ENCODE data around the gene BRICD5. TPM values are rescaled to one million over a fixed set of nuclear protein-coding genes. Genes with fewer than 3 reads are reported as not detected.

Gene BRICD5
- total RNA-seq, 1 experiment from 2014 or later, result 18.6 TPM

DNA sequence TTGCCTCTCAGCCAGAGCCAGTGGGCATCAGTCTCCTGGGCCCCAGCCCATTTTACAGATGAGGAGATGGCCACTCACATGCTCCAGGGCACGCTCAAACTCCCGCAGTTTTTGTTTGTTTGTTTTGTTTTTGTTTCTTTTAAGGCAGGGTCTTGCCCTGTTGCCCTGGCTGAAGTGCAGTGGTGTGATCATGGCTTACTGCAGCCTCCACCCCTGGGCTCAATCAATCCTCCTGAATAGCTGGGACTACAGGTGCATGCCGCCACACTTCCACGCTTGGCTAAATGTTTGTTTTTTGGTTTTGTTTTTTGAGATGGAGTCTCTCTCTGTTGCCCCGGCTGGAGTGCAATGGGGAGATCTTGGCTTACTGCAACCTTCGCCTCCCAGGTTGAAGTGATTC is 16.3 kb upstream of the BRICD5 start:
- no peaks in the 10 kb centered on the region for H3K27me3 ChIP-seq (replicated peaks; ENCODE audit: insufficient read depth, low read depth, low read length, poor library complexity)
- intact Hi-C loops (cut with micrococcal nuclease; ENCODE audit: unreplicated experiment), result no loop called here
- TF ChIP-seq, protein P1, sequence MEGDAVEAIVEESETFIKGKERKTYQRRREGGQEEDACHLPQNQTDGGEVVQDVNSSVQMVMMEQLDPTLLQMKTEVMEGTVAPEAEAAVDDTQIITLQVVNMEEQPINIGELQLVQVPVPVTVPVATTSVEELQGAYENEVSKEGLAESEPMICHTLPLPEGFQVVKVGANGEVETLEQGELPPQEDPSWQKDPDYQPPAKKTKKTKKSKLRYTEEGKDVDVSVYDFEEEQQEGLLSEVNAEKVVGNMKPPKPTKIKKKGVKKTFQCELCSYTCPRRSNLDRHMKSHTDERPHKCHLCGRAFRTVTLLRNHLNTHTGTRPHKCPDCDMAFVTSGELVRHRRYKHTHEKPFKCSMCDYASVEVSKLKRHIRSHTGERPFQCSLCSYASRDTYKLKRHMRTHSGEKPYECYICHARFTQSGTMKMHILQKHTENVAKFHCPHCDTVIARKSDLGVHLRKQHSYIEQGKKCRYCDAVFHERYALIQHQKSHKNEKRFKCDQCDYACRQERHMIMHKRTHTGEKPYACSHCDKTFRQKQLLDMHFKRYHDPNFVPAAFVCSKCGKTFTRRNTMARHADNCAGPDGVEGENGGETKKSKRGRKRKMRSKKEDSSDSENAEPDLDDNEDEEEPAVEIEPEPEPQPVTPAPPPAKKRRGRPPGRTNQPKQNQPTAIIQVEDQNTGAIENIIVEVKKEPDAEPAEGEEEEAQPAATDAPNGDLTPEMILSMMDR (conservative IDR thresholded peaks at IDR 0.05; ENCODE audit: low read depth, low read length), result no peak
- no peak for TF ChIP-seq EZH2 (IDR thresholded peaks at IDR 0.05; ENCODE audit: borderline replicate concordance, low read depth, low read length, poor library complexity, severe bottlenecking)
- DNase-seq (ENCODE audit: low spot score), result no peak
- no TSS peak for BruUV-seq (replicated peaks)
- ChIA-PET CTCF (no interaction called here), POLR2A (ENCODE audit: low non-redundant PET) (no interaction called here)
- no peaks in the 10 kb centered on the region for H3K9me3 ChIP-seq (ENCODE audit: low read depth, low read length, poor library complexity, severe bottlenecking)
- H3K4me1 ChIP-seq (ENCODE audit: insufficient read depth, low read length, poor library complexity, severe bottlenecking), result no peaks in the 10 kb centered on the region
- H3K4me3 ChIP-seq (ENCODE audit: low read depth, low read length, poor library complexity, severe bottlenecking), result no peak overlapping the region
- no peak overlapping the region for H3K27ac ChIP-seq (ENCODE audit: low read depth, low read length, poor library complexity, severe bottlenecking)
- peaks cover 20% of the 10 kb centered on the region for H3K36me3 ChIP-seq (ENCODE audit: insufficient read depth, low read length, poor library complexity, severe bottlenecking)

DNA sequence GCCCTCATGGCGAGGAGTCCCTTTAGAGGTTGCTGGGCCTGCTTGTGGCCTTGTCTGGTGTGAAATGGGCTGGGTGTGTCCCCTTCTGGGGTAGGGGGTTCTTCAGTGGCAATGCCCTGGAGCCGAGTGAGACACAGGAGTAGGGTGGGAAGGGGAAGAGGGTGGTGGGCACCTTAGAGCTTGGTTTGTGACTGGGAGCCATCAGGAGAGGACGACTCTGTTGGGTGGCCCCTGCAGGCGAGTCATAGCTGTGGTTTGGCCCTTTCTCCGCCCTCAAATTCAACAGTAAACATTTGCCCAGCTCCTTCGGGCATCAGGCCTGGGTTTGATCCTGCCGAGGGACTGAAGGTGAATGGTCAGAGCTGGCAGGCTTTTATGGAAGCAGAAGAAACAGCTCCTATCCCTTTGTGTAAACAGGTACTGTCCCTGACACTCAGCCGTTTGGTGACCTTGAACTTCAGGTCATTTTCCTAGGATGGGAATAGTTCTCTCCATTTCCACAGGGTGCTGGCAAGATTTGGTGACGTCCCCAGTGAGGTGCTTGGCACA is 15.7 kb upstream of the BRICD5 start:
- CTCF ChIA-PET, result no interaction called here

DNA sequence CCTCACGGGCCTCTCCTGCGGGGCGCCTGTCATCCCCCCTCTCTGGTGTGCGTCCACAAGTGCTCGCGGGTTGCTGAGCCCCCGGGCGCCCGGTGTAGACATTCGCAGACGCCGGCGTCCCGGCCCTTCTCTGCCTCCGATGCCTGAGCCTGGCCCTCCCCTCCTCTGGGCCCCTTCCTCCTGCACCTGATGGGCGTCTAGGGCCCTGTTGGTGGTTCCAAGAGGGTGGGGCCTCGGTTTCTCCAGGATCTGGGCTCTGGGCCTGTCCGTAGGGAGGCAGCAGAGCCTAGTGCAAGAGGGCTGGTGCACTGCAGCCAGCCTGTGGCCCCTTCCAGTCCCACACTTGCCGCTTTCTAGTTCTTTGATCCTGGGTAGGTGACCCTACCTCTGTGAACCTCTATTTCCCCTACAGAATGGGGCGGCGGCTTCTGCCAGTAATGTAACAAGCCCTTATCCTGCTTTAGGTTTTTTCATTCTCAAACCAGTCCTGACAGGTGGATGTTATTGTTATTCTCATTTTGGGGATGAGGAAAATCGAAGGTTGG is 13.4 kb upstream of the BRICD5 start:
- POLR2A ChIA-PET (ENCODE audit: low non-redundant PET), result no interaction called here
- CTCF ChIA-PET, result no interaction called here
- intact Hi-C loops (cut with micrococcal nuclease; ENCODE audit: unreplicated experiment), result loop anchor here (5.0 kb wide), 1 partner anchor 67 kb away; the partner anchor contains the start of gene TRAF7

More for the DNA sequence above, 15.7 kb upstream of the BRICD5 start:
- TSS peak; percentile 11 for BruUV-seq (replicated peaks)
- Histone ChIP-seq H3K4me3 (ENCODE audit: low read depth, low read length, poor library complexity, severe bottlenecking) (no peak overlapping the region), H3K9me3 (ENCODE audit: low read depth, low read length, poor library complexity, severe bottlenecking) (no peaks in the 10 kb centered on the region), H3K4me1 (ENCODE audit: insufficient read depth, low read length, poor library complexity, severe bottlenecking) (no peaks in the 10 kb centered on the region), H3K27ac (ENCODE audit: low read depth, low read length, poor library complexity, severe bottlenecking) (no peak overlapping the region), H3K36me3 (ENCODE audit: insufficient read depth, low read length, poor library complexity, severe bottlenecking) (peaks cover 17% of the 10 kb centered on the region), H3K27me3 (replicated peaks; ENCODE audit: insufficient read depth, low read depth, low read length, poor library complexity) (no peaks in the 10 kb centered on the region)
- DNase-seq (ENCODE audit: low spot score), result no peak
- TF ChIP-seq EZH2 (IDR thresholded peaks at IDR 0.05; ENCODE audit: borderline replicate concordance, low read depth, low read length, poor library complexity, severe bottlenecking), result no peak
- TF ChIP-seq, protein P1 (conservative IDR thresholded peaks at IDR 0.05; ENCODE audit: low read depth, low read length), result no peak
- intact Hi-C loops (cut with micrococcal nuclease; ENCODE audit: unreplicated experiment), result no loop called here
- POLR2A ChIA-PET (ENCODE audit: low non-redundant PET), result no interaction called here

More for the DNA sequence above, 13.4 kb upstream of the BRICD5 start:
- Histone ChIP-seq H3K4me3 (ENCODE audit: low read depth, low read length, poor library complexity, severe bottlenecking) (peak overlapping the region; percentile 94), H3K9me3 (ENCODE audit: low read depth, low read length, poor library complexity, severe bottlenecking) (no peaks in the 10 kb centered on the region), H3K36me3 (ENCODE audit: insufficient read depth, low read length, poor library complexity, severe bottlenecking) (peaks cover 10% of the 10 kb centered on the region), H3K4me1 (ENCODE audit: insufficient read depth, low read length, poor library complexity, severe bottlenecking) (no peaks in the 10 kb centered on the region), H3K27ac (ENCODE audit: low read depth, low read length, poor library complexity, severe bottlenecking) (peak overlapping the region; percentile 91), H3K27me3 (replicated peaks; ENCODE audit: insufficient read depth, low read depth, low read length, poor library complexity) (no peaks in the 10 kb centered on the region)
- no peak for TF ChIP-seq EZH2 (IDR thresholded peaks at IDR 0.05; ENCODE audit: borderline replicate concordance, low read depth, low read length, poor library complexity, severe bottlenecking)
- TF ChIP-seq, protein P1 (conservative IDR thresholded peaks at IDR 0.05; ENCODE audit: low read depth, low read length), result peak; percentile 13; the same call in 1 of the 2 replicates
- BruUV-seq (replicated peaks), result TSS peak; percentile 59
- DNase-seq (ENCODE audit: low spot score), result peak; percentile 54
